Gastrocnemius medialis (tissue), 4 donors: ENCODE measurements around the gene ASIC2.

Experiments used
- POLR2A ChIP-seq, 2 donors: fragments of 450-650 bp; IDR thresholded peaks; one replicate each; pipeline ENCODE4 v1.6.1; 2017; ENCODE audit warnings: antibody characterized with exemption in 2 of 2, mild to moderate bottlenecking in 2 of 2, moderate library complexity in 2 of 2
- TF ChIP-seq, protein P1 (sequence below), 5 experiments: fragments of 450-650 bp in 3 of 5; fragments of 200-600 bp in 2 of 5; sonication (generic) in 2 of 5; IDR thresholded peaks in 4 of 5; conservative IDR thresholded peaks in 1 of 5; 1 replicate in 4 of 5; 2 replicates in 1 of 5; pipeline ENCODE4 v1.5.1; 2016 to 2019; ENCODE audit warnings: antibody characterized with exemption in 5 of 5, mild to moderate bottlenecking in 3 of 5, moderate library complexity in 3 of 5

DNA sequence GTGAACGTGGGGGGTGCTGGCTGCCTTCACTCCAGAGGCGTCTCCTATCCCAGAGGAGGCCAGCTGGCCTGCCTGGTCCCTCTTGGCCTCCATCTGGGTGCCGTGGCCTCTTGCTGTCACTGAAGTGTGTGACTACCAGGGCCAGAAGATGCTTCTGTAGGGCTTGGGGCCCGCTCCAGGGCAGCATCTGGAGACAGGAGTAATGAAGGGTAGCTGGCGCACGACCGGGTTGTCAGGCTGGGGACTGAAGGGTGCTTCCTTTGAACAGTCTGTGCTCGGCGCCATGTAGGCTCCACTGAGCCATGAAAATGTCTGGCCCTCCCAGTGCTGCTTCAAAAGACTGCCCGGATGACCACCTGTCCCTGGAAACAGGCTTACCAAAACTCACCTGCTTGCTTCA, 31.3 kb downstream of the ASIC2 start:
- TF ChIP-seq, protein P1, sequence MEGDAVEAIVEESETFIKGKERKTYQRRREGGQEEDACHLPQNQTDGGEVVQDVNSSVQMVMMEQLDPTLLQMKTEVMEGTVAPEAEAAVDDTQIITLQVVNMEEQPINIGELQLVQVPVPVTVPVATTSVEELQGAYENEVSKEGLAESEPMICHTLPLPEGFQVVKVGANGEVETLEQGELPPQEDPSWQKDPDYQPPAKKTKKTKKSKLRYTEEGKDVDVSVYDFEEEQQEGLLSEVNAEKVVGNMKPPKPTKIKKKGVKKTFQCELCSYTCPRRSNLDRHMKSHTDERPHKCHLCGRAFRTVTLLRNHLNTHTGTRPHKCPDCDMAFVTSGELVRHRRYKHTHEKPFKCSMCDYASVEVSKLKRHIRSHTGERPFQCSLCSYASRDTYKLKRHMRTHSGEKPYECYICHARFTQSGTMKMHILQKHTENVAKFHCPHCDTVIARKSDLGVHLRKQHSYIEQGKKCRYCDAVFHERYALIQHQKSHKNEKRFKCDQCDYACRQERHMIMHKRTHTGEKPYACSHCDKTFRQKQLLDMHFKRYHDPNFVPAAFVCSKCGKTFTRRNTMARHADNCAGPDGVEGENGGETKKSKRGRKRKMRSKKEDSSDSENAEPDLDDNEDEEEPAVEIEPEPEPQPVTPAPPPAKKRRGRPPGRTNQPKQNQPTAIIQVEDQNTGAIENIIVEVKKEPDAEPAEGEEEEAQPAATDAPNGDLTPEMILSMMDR (IDR thresholded peaks at IDR 0.05 in 4 of 5, conservative IDR thresholded peaks at IDR 0.05 in 1 of 5), result no peak
- no peak for TF ChIP-seq POLR2A (IDR thresholded peaks at IDR 0.05)
